Nephron progenitor cell (in vitro differentiated cells): ENCODE data around the gene SHISA6.
A peak's percentile ranks its signal among the peaks of the same experiment; 100 is the strongest.

Experiments used
- DNase-seq: peaks from one replicate; pipeline ENCODE4 v3.0.0; 2021
- H3K27ac Mint-ChIP-seq: 2 replicates; pipeline ENCODE4 v1.8.0; 2021; ENCODE audit warnings: mild to moderate bottlenecking, moderate library complexity, mixed read lengths
- H3K27me3 Mint-ChIP-seq: 2 replicates; pipeline ENCODE4 v1.8.0; 2021; ENCODE audit warnings: mild to moderate bottlenecking, low read depth, mixed read lengths; ENCODE audit not compliant: poor library complexity
- H3K36me3 Mint-ChIP-seq: 2 replicates; pipeline ENCODE4 v1.8.0; 2021; ENCODE audit warnings: low read depth, mixed read lengths
- H3K4me1 Mint-ChIP-seq: 2 replicates; pipeline ENCODE4 v1.8.0; 2021; ENCODE audit warnings: mixed read lengths
- H3K4me3 Mint-ChIP-seq: 2 replicates; pipeline ENCODE4 v1.8.0; 2021; ENCODE audit warnings: mild to moderate bottlenecking, moderate library complexity, mixed read lengths
- H3K9me3 Mint-ChIP-seq: 2 replicates; pipeline ENCODE4 v1.8.0; 2021; ENCODE audit warnings: mild to moderate bottlenecking, moderate library complexity, mixed read lengths
- CTCF ChIP-seq: fragments of 200-600 bp; sonication (generic); IDR thresholded peaks from 2 replicates; pipeline ENCODE4 v1.5.0; 2021; ENCODE audit warnings: antibody characterized with exemption

Gene SHISA6

DNA sequence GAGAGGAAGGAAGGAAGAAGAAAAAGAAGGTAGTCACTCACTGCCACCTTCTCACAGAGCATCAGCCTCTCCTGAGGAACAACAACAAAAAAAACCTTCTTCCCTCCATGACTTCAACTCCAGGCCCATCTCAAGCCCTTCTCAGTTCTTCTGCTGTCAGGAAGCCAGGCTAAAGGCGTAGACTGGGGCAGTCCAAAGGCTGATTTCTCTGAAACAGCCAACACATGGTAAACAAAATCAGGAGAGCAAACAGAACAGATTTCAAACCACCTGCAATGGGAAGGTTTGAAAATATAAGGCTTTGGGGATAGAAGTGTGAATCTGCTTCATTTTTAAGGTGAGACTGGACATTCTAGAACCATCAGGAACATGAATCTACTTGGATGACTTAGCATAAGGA is 200.0 kb downstream of the SHISA6 start:
- no peak overlapping the region for H3K27ac Mint-ChIP-seq
- no peaks in the 10 kb centered on the region for H3K36me3 Mint-ChIP-seq
- TF ChIP-seq CTCF = no peak
- H3K9me3 Mint-ChIP-seq = no peaks in the 10 kb centered on the region
- DNase-seq = no peak
- peaks cover 26% of the 10 kb centered on the region for H3K4me1 Mint-ChIP-seq
- no peaks in the 10 kb centered on the region for H3K27me3 Mint-ChIP-seq
- H3K4me3 Mint-ChIP-seq = no peak overlapping the region

GRCh38 chr17:11446316-11446715 is 205.3 kb downstream of the SHISA6 start:
- Mint-ChIP-seq H3K27ac (no peak overlapping the region), H3K4me1 (peaks cover 6% of the 10 kb centered on the region), H3K27me3 (no peaks in the 10 kb centered on the region), H3K9me3 (no peaks in the 10 kb centered on the region), H3K36me3 (peaks cover 6% of the 10 kb centered on the region), H3K4me3 (no peak overlapping the region)
- DNase-seq = no peak
- TF ChIP-seq CTCF = no peak

- TF ChIP-seq CTCF = no peak
- H3K36me3 Mint-ChIP-seq = peaks cover 5% of the 10 kb centered on the region
- H3K27ac Mint-ChIP-seq = no peak overlapping the region
- no peak overlapping the region for H3K4me3 Mint-ChIP-seq
- no peak for DNase-seq
- no peaks in the 10 kb centered on the region for H3K9me3 Mint-ChIP-seq
- peaks cover 27% of the 10 kb centered on the region for H3K4me1 Mint-ChIP-seq
- H3K27me3 Mint-ChIP-seq = no peaks in the 10 kb centered on the region
Measured at GRCh38 chr17:11454096-11454495, 213.1 kb downstream of the SHISA6 start.

GRCh38 chr17:11458279-11458678 is 217.3 kb downstream of the SHISA6 start:
- Mint-ChIP-seq H3K27me3 (peaks cover 4% of the 10 kb centered on the region), H3K27ac (no peak overlapping the region), H3K4me3 (no peak overlapping the region), H3K4me1 (peaks cover 28% of the 10 kb centered on the region), H3K36me3 (no peaks in the 10 kb centered on the region), H3K9me3 (no peaks in the 10 kb centered on the region)
- TF ChIP-seq CTCF = no peak
- no peak for DNase-seq

- peaks cover 25% of the 10 kb centered on the region for H3K4me1 Mint-ChIP-seq
- no peak for TF ChIP-seq CTCF
- H3K9me3 Mint-ChIP-seq = no peaks in the 10 kb centered on the region
- peak overlapping the region; percentile 72 for H3K27ac Mint-ChIP-seq
- H3K36me3 Mint-ChIP-seq = no peaks in the 10 kb centered on the region
- no peak overlapping the region for H3K4me3 Mint-ChIP-seq
- no peak for DNase-seq
- H3K27me3 Mint-ChIP-seq = peaks cover 4% of the 10 kb centered on the region
Measured at GRCh38 chr17:11459861-11460331, 218.9 kb downstream of the SHISA6 start.

DNA sequence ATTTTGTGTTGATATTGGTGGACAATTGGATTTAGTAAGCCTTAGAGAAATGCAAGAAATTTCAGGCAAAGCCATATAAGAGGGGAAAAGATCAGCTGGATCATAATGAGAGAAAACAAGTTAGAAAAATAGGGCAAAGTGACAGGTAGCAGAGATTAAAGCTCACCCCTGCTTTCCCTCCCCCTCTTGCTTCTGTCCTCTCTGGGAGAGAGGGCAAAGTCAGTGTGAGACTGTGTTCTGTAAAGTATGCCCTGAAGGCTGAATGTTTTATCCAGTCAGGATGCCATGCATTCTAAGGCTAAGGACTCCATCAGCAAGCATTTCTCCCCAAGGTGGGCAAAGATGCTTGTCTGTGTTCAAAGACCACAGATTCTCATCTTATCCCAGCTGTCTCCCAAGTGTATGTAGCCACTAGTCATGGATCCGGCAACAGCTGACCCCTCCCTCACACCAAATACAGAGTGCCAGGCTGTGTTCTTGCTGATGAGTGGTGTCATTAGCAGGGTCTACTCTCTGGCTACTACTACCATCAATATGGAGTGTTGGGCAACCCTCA is 221.1 kb downstream of the SHISA6 start:
- H3K36me3 Mint-ChIP-seq = no peaks in the 10 kb centered on the region
- DNase-seq = no peak
- H3K27me3 Mint-ChIP-seq = peaks cover 4% of the 10 kb centered on the region
- no peak for TF ChIP-seq CTCF
- peaks cover 18% of the 10 kb centered on the region for H3K4me1 Mint-ChIP-seq
- H3K4me3 Mint-ChIP-seq = no peak overlapping the region
- H3K27ac Mint-ChIP-seq = no peak overlapping the region
- no peaks in the 10 kb centered on the region for H3K9me3 Mint-ChIP-seq
